GM21619 (cell line): Measurements from ENCODE around the gene RASD1.

Experiments used
- ATAC-seq: cut with Tn5 transposase; IDR thresholded peaks from one replicate; pipeline ENCODE4 v1.9.1; 2021; ENCODE audit not compliant: unreplicated experiment

The RASD1 gene

GRCh38 chr17:17527534-17527933 lies 31.3 kb upstream of the RASD1 start:
- ATAC-seq, result no peak

DNA sequence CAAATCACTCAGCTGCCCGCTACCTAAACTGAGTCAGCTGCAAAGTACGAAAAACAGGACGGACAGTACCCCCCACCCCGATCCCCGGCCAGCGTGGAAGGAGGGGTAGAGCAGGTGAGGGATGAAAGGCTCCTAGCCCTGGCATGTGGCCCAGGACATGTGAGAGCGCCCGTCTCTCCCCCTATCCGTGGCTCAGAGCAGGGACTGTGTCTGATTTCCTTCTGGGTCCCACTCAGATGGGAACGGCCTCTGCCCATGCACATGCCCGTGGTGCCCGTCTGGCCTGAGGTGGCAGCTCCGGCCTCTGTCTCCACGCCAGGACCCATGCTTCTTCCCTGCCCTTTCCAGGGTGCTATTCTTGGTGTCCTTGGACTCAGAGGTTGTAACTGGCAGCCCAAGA lies 30.2 kb upstream of the RASD1 start:
- no peak for ATAC-seq

GRCh38 chr17:17525956-17526355 lies 29.8 kb upstream of the RASD1 start:
- ATAC-seq, result no peak

DNA sequence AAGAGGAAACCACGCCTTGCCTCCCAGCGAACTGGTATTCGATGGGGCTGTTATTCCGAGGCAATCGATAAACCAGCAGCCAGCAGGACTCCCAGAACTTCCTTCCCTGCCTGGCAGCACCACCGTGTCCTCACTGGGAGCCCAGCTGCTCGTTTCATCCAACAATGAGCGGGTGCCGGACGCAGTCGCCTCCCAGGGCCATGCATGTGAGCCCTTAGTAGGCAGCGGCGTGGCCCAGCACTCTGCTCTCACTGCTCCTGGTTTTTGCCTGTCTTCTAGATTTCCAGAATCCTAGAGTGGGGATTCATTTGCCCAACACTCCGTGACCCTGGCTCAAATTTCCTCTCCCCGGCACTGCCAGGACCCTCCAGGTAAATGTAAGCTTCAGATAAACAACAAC lies 29.1 kb upstream of the RASD1 start:
- ATAC-seq, result no peak

DNA sequence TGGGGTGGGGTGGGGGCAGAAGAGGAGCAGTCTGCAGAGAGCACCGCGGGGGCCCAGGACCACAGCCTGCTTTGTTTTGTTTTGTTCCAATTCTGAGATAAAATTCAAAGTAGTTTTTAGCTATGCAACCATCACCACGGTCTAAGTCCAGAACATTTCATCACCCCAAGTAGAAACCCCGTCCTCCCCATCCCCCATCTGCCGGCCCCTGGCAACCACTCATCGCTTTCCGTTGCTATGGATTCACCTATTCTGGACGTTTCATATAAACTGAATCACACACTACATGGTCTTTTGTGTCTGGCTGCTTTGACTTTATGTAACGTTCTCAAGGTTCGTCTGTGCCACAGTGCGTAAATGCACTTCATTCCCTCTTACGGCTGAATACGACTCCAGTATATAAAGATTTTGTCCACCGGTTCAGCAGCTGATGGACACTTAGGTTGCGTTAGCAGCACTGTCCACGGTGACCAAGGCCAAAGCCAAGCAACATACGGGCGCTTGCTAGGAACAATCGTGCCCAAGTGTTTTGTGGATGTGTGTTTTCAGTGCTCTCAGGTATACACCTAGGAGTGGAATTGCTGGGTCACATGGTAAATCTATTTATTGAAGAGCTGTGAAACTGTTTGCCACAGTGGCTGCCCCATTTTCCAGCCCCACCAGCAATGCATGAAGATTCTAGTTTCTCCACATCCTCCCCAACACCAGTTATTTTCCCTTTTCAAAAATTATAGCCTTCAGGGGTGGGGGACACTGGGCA lies 27.7 kb upstream of the RASD1 start:
- ATAC-seq, result no peak

DNA sequence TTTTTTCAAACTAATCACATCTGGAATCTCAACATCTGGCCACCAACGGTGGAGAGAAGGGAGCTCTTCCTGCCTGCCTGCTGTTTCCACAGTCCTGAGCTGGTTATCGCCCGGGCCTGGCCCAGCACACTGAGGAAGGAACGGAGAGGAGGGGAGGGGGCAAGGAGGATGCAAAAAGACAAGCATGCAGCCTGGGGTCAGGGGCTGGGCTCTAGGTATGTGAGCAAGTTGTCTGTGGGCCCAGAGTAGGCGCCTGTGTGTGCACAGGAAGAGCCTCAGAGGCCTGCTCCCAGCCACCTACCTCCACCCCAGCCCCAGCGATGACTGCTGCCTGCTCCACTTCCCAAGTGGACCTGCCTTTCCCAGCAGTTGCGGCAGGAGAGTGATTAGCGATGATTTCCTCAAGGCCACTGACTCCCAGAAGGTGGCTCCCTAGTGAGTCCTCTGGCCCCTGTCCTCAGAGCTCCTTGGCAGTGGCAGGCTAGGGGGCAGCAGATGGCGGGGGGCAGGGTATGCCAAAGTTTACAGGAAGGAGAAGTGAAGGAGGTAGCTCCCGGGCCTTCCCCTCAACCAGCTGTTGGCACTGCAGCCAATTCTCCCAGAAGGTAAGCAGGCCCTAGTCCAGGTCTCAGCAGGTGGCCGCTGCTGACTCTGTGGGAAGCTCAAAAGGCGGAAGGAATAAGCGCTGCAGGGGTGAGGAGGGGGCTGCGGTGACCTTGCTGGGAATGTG lies 27.0 kb upstream of the RASD1 start:
- ATAC-seq, result no peak

GRCh38 chr17:17520599-17521232 lies 24.5 kb upstream of the RASD1 start:
- no peak for ATAC-seq

DNA sequence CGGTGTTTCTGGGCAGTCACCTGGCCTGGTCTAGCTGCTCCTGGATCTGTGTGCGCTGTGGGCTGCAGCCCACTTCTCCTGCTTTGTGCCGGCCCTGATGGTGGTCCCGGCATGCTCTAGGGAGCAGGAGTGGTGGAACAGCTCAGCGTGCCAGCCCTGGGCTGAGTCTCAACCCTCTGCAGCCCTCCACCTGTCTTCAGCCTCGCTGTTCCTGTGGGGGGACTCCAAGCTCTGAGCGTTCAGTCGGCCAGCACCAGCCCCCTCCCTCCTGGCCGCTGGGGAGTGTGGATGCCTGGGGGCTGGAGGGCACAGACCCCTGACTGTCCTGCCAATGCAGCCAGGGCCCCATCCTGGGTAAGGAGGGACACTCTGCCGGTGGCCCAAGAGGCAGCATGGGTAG lies 23.7 kb upstream of the RASD1 start:
- no peak for ATAC-seq

DNA sequence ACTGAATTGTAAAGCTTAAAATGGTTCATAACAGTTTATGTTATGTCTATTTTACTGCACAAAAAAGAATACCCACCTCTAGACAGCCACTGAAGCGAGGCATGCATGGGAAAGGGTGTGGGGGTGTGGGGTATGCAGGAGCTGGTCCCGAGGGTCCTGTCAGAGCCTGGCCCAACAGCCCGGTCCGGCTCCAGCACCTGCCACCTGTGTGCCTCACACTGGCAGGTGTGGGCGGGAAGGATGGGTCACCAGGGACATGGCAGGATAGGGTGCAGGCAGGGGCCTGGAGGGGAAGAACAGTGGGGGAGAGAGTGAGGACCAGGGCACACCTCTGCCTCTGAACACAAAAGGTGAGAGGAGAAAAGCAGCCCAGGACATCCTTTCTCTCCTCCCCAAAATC lies 22.8 kb upstream of the RASD1 start:
- no peak for ATAC-seq

GRCh38 chr17:17518014-17518413 lies 21.8 kb upstream of the RASD1 start:
- no peak for ATAC-seq

- ATAC-seq, result no peak
Measured at GRCh38 chr17:17516941-17517720, 20.9 kb upstream of the RASD1 start.

DNA sequence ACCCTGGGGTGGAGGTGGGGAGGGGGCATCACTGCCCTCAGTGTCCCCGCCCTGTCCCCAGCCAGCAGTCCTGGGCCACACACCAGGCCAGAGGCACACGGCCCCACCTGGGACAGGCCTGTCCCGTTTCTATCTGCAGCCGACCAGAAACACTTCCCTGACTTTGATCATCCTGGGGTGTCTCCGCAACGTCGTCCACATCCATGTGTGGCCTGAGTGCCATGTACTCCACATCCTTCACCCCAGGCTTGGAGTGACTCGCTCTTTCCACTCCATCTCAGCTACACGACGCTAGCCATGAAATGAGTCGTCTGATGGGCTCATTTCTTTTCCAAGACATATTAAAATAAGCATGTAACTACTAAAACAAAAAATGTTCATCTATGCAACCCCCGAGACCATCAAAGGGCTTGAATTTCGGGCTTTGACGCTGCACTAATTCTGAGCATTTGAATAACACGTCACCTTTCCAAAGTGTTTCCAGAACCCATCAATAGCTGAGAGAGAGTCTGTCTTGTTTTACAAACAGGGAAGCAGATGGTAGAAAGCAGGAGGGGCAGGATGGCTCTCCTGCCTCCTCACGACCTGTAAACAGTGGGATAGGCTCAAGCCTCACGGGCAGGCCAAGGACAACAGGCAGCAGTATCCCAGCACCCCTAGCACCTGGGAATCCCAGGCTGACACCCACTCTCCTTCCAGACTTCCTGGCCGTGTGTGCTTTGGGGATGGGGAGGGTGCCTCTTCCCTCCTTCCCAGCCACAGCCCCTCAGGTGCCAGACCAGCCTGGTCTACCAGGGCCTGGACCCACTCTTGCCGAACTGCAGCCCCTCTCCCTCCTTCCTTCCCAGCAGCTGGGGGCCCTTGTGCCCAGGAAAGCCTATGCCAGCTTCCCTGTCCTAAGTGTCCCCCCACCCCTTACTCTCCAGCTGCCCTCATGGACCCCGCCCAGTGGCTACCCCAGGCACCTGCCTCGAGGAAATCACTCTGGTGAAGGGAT lies 20.0 kb upstream of the RASD1 start:
- ATAC-seq, result no peak

GRCh38 chr17:17514993-17515933 lies 19.1 kb upstream of the RASD1 start:
- no peak for ATAC-seq

DNA sequence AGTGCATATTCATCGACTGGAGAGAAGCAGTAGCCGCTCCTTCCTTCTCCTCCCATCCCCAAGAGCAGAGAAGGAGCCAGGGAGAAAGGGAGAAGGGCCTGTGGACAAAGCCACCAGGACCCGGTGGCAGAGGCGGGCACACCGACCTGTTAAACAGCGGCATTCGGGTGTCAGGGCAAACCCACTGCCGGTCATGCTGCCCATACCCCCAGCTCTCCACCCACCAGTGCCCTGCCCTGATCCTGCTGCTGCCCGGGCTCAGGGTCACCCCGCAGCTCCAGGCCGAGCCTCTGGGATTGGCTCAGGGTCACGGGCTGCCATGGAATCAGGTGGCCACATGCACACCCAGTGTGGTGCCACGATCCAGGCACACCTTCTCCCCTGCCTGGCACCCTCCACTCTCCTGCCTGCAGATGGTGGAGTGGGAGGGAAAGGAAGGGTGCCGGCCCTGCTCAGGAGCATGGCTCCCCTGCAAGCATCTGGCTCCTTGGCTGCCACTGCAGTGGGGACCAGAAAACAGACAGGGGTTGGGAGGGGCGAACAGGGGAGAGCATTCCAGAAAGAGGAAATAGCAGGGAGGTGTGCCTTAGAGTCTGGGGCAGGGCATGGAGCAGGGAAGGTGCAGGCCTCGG lies 18.3 kb upstream of the RASD1 start:
- ATAC-seq, result no peak

DNA sequence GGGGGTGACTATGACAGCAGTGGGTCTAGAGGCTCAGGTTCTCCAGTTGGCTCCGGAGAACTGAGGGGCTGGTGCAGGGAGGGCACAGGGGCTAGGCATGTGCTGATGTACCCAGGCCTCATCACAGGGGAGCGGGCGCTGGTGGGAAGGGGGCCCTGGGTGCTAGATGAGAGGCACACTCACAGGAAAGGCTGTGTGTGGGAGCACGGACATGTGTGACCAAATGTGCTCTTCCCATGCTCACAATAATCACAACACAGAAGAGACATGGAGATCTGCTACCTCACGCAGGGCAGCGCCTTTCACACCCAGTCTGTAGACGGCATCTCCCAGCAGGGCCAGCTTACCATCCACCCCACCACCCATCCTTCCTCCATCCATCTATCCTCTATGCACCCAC lies 17.4 kb upstream of the RASD1 start:
- no peak for ATAC-seq

- no peak for ATAC-seq
Measured at GRCh38 chr17:17512866-17513265, 16.7 kb upstream of the RASD1 start.

- no peak for ATAC-seq
Measured at GRCh38 chr17:17511881-17512858, 16.0 kb upstream of the RASD1 start.
